CD4-positive, CD25-positive, alpha-beta regulatory T cell (primary cell): Measurements from ENCODE around the gene TAS2R38. TPM values are rescaled to one million over a fixed set of nuclear protein-coding genes. Genes with fewer than 3 reads are reported as not detected.
A peak's percentile ranks its signal among the peaks of the same experiment; 100 is the strongest.

Source experiments
- ATAC-seq, 2 donors: fragments of 150-1000 bp; cut with Tn5 transposase; one replicate each; pipeline ENCODE4 v1.10.0; 2021; ENCODE audit warnings: low read depth in 2 of 2, moderate number of reproducible peaks in 2 of 2, moderate library complexity in 1 of 2
- DNase-seq, 3 donors: peaks; one replicate each; pipeline versions ENCODE4 v3.0.0 to v3.0.0-alpha.2; 2012 to 2022; ENCODE audit warnings: mixed read lengths in 1 of 3
- H3K27ac ChIP-seq: one replicate; pipeline ENCODE4 v1.7.0; 2013; ENCODE audit warnings: mild to moderate bottlenecking, low read length; ENCODE audit not compliant: insufficient read depth, poor library complexity, severe bottlenecking
- H3K27me3 ChIP-seq: one replicate; pipeline ENCODE4 v1.7.0; 2013; ENCODE audit warnings: low read length; ENCODE audit not compliant: control insufficient read depth, insufficient read depth
- H3K36me3 ChIP-seq: one replicate; pipeline ENCODE4 v1.7.0; 2013; ENCODE audit warnings: mild to moderate bottlenecking, low read length, moderate library complexity; ENCODE audit not compliant: control insufficient read depth, insufficient read depth
- H3K4me1 ChIP-seq: 2 replicates; pipeline ENCODE4 v1.7.0; 2013; ENCODE audit warnings: mild to moderate bottlenecking, low read length; ENCODE audit not compliant: insufficient read depth, control insufficient read depth, poor library complexity, severe bottlenecking
- H3K4me3 ChIP-seq: one replicate; pipeline ENCODE4 v1.7.0; 2013; ENCODE audit warnings: low read depth, mild to moderate bottlenecking, low read length, moderate library complexity
- H3K9me3 ChIP-seq, 2 experiments: 1 replicate in 1 of 2; 2 replicates in 1 of 2; pipeline ENCODE4 v1.7.0; 2013; ENCODE audit warnings: low read length in 2 of 2, mild to moderate bottlenecking in 1 of 2, moderate library complexity in 1 of 2; ENCODE audit not compliant: control insufficient read depth in 2 of 2
- H3K27ac Mint-ChIP-seq, 3 donors: one replicate each; pipeline ENCODE4 v1.8.0; 2020 to 2022; ENCODE audit warnings: mild to moderate bottlenecking in 3 of 3, mixed read lengths in 3 of 3, moderate library complexity in 2 of 3
- H3K27me3 Mint-ChIP-seq: one replicate; pipeline ENCODE4 v1.8.0; 2022; ENCODE audit warnings: mild to moderate bottlenecking, mixed read lengths
- H3K36me3 Mint-ChIP-seq: one replicate; pipeline ENCODE4 v1.8.0; 2020; ENCODE audit warnings: mixed read lengths
- H3K4me1 Mint-ChIP-seq, 4 donors: one replicate each; pipeline ENCODE4 v1.8.0; 2020 to 2022; ENCODE audit warnings: mixed read lengths in 4 of 4, mild to moderate bottlenecking in 1 of 4
- H3K4me3 Mint-ChIP-seq, 4 donors: one replicate each; pipeline ENCODE4 v1.8.0; 2020 to 2022; ENCODE audit warnings: mild to moderate bottlenecking in 4 of 4, mixed read lengths in 4 of 4, moderate library complexity in 3 of 4
- H3K9me3 Mint-ChIP-seq, 7 donors: one replicate each; pipeline ENCODE4 v1.8.0; 2020 to 2022; ENCODE audit warnings: mixed read lengths in 7 of 7, mild to moderate bottlenecking in 3 of 7, moderate library complexity in 2 of 7
- polyA plus RNA-seq, 4 donors: library from polyadenylated mRNA; unstranded; fragments of 300-500 nt; fragmentation: Illumina TruSeq; gene quantifications; one replicate each; pipeline ENCODE4 v1.2.3, GENCODE V29; 2021
- total RNA-seq: library from RNA; stranded (reverse); gene quantifications from one replicate; pipeline ENCODE4 v1.2.3, GENCODE V29; 2022

The TAS2R38 gene
- total and polyA plus RNA-seq, 5 donors from 2014 or later = not detected

DNA sequence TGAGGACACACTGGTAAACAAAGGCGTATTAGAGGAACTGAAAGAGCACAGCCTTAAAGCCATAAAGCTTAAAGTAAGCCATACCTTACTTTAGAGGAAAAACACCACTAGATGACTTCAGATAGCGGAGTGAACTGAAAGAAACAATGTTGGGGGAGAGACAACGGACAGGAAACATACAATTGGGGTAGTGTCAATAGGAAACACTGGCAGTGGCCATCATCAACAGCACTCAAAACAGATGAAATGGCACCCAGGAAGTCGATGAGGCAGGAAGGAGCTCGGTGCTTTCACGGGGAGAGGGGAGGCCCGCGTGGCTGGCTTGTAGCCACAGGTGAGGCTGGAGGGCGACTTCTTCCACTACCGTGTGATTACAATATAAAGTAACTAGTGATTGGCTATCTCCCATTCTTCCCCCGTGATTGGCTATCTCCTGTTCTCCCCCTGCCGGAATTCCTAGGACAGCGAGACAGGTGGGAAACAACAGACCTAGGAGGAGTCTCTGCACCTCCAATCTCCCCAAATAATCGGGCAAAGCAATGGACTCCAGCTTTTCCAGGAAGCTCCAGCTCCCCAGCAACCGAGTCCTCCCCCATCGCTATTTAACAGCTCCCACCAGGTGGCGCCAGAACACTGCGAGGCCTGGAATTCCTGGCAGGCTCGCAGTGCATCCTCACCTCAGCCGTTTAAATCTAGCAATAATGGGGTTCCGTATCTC, 2.4 kb upstream of the TAS2R38 start:
- H3K4me1 ChIP-seq = peaks cover 5% of the 10 kb centered on the region
- peak overlapping the region; percentile 5 to 61 (median 33) for H3K27ac Mint-ChIP-seq
- peak; percentile 19 to 44 (median 39) for DNase-seq
- no peaks in the 10 kb centered on the region for H3K27me3 Mint-ChIP-seq
- H3K4me1 Mint-ChIP-seq = peaks cover 4 to 15% (median 7%) of the 10 kb centered on the region in 4 donors
- ATAC-seq = peak; percentile 39 to 46
- peak overlapping the region; percentile 62 for H3K4me3 ChIP-seq
- no peaks in the 10 kb centered on the region for H3K27me3 ChIP-seq
- H3K9me3 Mint-ChIP-seq = peaks cover 0 to 5% (median 0%) of the 10 kb centered on the region in 7 donors
- H3K9me3 ChIP-seq = no peaks in the 10 kb centered on the region
- no peaks in the 10 kb centered on the region for H3K36me3 ChIP-seq
- no peaks in the 10 kb centered on the region for H3K36me3 Mint-ChIP-seq
- H3K27ac ChIP-seq = no peak overlapping the region
- peak overlapping the region; percentile 62 to 75 (median 68) for H3K4me3 Mint-ChIP-seq

DNA sequence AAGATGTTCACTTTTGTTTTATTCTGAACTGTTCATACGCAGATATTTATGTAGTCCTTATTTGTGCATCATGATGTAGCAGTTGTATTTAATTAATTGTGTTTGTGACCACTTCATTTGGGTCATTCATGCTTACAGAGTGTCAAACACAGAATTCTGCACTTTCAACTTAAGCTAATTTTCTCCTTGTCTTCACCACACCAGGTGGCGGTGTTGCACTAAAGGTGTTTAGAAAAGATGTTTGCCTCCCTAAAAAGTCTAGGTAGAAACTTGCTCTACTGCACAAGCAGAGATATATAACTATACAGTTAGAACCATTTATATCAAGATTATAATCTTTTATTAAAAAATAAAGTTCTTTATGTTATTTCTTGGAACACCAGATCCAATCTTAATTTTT, 1.3 kb upstream of the TAS2R38 start:
- Mint-ChIP-seq H3K4me3 (no peak overlapping the region), H3K36me3 (no peaks in the 10 kb centered on the region), H3K9me3 (peaks cover 0 to 5% (median 0%) of the 10 kb centered on the region in 7 donors), H3K27me3 (no peaks in the 10 kb centered on the region), H3K27ac (no peak overlapping the region), H3K4me1 (peaks cover 4 to 15% (median 7%) of the 10 kb centered on the region in 4 donors)
- Histone ChIP-seq H3K27me3 (no peaks in the 10 kb centered on the region), H3K27ac (no peak overlapping the region), H3K4me1 (peaks cover 5% of the 10 kb centered on the region), H3K4me3 (no peak overlapping the region), H3K36me3 (no peaks in the 10 kb centered on the region), H3K9me3 (no peaks in the 10 kb centered on the region)
- DNase-seq = peak in 2 of 3 donors; percentile 14 to 26
- ATAC-seq = no peak

DNA sequence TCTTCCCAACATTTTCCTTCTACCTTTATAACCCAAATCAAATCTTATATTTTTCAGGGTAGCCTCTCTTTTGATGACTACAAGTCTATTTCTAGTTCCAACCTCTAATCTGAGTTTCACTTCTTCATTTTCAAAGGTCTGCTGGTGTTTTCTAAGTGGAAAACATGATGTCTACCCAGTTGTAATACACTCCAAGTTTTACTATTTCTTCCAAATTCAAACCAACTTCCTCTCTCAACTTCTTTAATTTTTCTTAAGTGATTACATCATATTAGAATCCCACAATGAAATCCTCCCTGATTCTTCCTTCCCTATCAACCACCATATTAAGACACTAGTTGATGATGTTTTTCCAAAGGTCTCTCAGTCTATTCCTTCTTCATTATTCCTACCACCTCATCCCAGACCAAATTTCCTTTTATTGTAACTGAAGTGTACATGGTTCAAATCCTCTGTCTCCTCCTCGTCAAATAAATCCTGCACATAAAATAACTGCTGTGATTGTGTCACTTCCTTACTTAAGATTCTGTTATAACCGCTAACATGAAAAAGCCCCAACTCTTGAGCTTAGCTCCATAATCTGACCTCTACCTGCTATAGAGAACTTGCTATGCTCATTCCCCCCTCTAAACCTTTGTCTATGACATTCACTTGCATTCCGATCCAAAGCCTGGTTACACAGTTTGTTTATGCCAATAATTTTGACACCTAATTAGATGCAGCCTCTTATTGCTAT, 12.7 kb downstream of the TAS2R38 start:
- H3K9me3 ChIP-seq = no peaks in the 10 kb centered on the region
- no peaks in the 10 kb centered on the region for H3K4me1 ChIP-seq
- DNase-seq (no peak), ATAC-seq (no peak)
- Mint-ChIP-seq H3K36me3 (no peaks in the 10 kb centered on the region), H3K27ac (no peak overlapping the region), H3K4me3 (no peak overlapping the region), H3K9me3 (peaks cover 0 to 6% (median 2%) of the 10 kb centered on the region in 7 donors), H3K27me3 (no peaks in the 10 kb centered on the region), H3K4me1 (peaks cover 0 to 9% (median 0%) of the 10 kb centered on the region in 4 donors)
- H3K27ac ChIP-seq = no peak overlapping the region
- no peaks in the 10 kb centered on the region for H3K27me3 ChIP-seq
- no peak overlapping the region for H3K4me3 ChIP-seq
- H3K36me3 ChIP-seq = no peaks in the 10 kb centered on the region

DNA sequence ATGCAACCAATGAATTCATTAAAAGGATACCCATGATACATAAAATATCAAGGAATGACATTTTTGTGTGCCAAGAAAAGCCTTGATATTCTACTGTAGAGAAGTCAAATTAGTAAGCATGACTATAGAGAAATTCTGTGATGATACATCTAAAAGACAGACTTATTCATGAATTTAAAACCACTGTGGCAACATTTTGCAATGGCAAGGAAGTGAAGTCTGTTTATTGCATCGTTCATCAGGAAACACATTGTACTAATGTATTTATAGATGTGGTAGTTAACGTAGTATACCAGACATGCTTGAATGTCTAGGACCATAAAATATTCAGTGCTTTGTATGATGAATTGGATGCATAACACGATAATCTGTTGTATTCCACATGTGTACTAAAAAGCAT, 17.5 kb downstream of the TAS2R38 start:
- H3K9me3 ChIP-seq = no peaks in the 10 kb centered on the region
- Mint-ChIP-seq H3K27ac (no peak overlapping the region), H3K36me3 (no peaks in the 10 kb centered on the region), H3K4me1 (peaks cover 0 to 7% (median 0%) of the 10 kb centered on the region in 4 donors), H3K9me3 (peaks cover 0 to 3% (median 0%) of the 10 kb centered on the region in 7 donors), H3K4me3 (no peak overlapping the region), H3K27me3 (no peaks in the 10 kb centered on the region)
- H3K36me3 ChIP-seq = no peaks in the 10 kb centered on the region
- ATAC-seq = no peak
- no peaks in the 10 kb centered on the region for H3K4me1 ChIP-seq
- DNase-seq = no peak
- no peaks in the 10 kb centered on the region for H3K27me3 ChIP-seq
- no peak overlapping the region for H3K4me3 ChIP-seq
- H3K27ac ChIP-seq = no peak overlapping the region

DNA sequence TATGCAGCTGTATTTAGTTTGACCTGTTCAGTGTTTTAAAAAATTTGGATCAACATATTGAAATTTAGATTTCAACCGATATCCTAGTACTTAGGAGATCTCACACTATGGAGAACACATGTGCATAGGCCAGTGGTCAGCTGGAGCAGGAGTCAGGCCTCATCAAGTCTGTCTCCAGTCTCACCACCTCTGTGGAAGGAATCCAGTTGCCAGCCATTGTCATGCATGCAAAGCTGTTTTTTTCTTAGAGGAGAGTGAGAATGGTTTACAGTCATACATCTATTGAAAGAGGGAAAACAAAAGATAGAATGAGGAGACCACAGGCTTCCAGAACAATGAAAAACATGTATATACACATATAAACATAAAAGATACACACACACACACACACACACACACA, 19.2 kb downstream of the TAS2R38 start:
- Mint-ChIP-seq H3K9me3 (peaks cover 0 to 3% (median 0%) of the 10 kb centered on the region in 7 donors), H3K36me3 (no peaks in the 10 kb centered on the region), H3K27me3 (no peaks in the 10 kb centered on the region), H3K4me1 (no peaks in the 10 kb centered on the region), H3K4me3 (no peak overlapping the region), H3K27ac (no peak overlapping the region)
- DNase-seq (no peak), ATAC-seq (no peak)
- H3K27me3 ChIP-seq = no peaks in the 10 kb centered on the region
- no peaks in the 10 kb centered on the region for H3K36me3 ChIP-seq
- H3K9me3 ChIP-seq = no peaks in the 10 kb centered on the region
- H3K27ac ChIP-seq = no peak overlapping the region
- no peak overlapping the region for H3K4me3 ChIP-seq
- no peaks in the 10 kb centered on the region for H3K4me1 ChIP-seq

DNA sequence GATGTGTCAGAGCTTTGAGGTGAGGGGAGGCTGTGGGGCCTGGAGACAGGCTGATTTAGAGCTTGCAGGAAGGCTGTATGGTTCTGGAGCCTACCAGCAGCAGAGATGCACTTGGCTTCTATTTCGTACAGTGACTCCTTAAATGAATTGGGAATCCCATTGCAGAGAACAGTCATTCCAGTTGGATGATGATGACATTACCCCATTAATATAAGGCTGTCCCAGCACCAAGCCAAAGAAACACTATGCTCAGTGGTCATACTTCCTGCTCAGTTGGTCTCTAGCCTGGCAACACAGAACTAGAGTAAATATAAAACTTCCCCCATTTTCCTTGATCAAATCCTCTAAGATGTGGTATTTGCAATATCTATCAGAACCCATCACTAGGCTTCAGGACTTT, 21.1 kb downstream of the TAS2R38 start:
- Mint-ChIP-seq H3K27ac (no peak overlapping the region), H3K36me3 (no peaks in the 10 kb centered on the region), H3K4me1 (no peaks in the 10 kb centered on the region), H3K4me3 (no peak overlapping the region), H3K27me3 (no peaks in the 10 kb centered on the region), H3K9me3 (peaks cover 0 to 5% (median 0%) of the 10 kb centered on the region in 7 donors)
- DNase-seq = no peak
- Histone ChIP-seq H3K4me3 (no peak overlapping the region), H3K9me3 (no peaks in the 10 kb centered on the region), H3K36me3 (no peaks in the 10 kb centered on the region), H3K27me3 (no peaks in the 10 kb centered on the region), H3K27ac (no peak overlapping the region), H3K4me1 (no peaks in the 10 kb centered on the region)
- ATAC-seq = no peak

DNA sequence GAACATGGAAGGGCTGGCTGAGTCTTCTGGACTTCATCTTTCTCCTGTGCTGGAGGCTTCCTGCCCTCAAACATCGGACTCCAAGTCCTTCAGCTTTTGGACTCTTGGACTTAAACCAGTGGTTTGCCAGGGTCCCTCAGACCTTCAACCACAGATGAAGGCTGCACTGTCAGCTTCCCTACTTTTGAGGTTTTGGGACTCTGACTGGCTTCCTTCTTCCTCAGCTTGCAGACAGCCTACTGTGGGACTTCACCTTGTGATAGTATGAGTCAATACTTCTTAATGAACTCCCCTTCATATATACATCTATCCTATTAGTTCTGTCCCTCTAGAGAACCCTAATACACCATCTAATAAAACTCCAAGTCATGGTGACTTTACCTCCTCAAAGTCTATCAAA, 22.8 kb downstream of the TAS2R38 start:
- H3K27me3 Mint-ChIP-seq = no peaks in the 10 kb centered on the region
- H3K4me3 Mint-ChIP-seq = no peak overlapping the region
- Histone ChIP-seq H3K36me3 (no peaks in the 10 kb centered on the region), H3K27ac (no peak overlapping the region), H3K9me3 (no peaks in the 10 kb centered on the region), H3K27me3 (no peaks in the 10 kb centered on the region), H3K4me3 (no peak overlapping the region), H3K4me1 (no peaks in the 10 kb centered on the region)
- DNase-seq = no peak
- H3K36me3 Mint-ChIP-seq = no peaks in the 10 kb centered on the region
- no peaks in the 10 kb centered on the region for H3K4me1 Mint-ChIP-seq
- H3K27ac Mint-ChIP-seq = no peak overlapping the region
- ATAC-seq = no peak
- peaks cover 0 to 5% (median 0%) of the 10 kb centered on the region in 7 donors for H3K9me3 Mint-ChIP-seq
